Keratinocyte (primary cell): ENCODE measurements around the gene MEGF8.

Experiments used
- CTCF ChIP-seq, 3 experiments: IDR thresholded peaks in 1 of 3; conservative IDR thresholded peaks in 1 of 3; optimal IDR thresholded peaks in 1 of 3; 2 replicates in 2 of 3; 3 replicates in 1 of 3; pipeline versions ENCODE3 to v1.5.1; 2011; ENCODE audit warnings: low read length in 3 of 3, mild to moderate bottlenecking in 3 of 3, moderate library complexity in 2 of 3, control low read depth in 1 of 3, inconsistent platforms in 1 of 3; ENCODE audit not compliant: insufficient read depth in 2 of 3; ENCODE audit errors: extremely low read depth in 1 of 3
- EZH2 ChIP-seq: IDR thresholded peaks from one replicate; pipeline ENCODE4 v1.6.1; 2012; ENCODE audit warnings: inconsistent platforms, mild to moderate bottlenecking, low read length, moderate library complexity

- TF ChIP-seq CTCF (optimal IDR thresholded peaks at IDR 0.05 in 1 of 3, IDR thresholded peaks at IDR 0.05 in 1 of 3, conservative IDR thresholded peaks at IDR 0.05 in 1 of 3; ENCODE audit: extremely low read depth in 1 of 3, insufficient read depth in 2 of 3, low read length in 3 of 3) (peak; percentile 45 to 54 (median 51)), EZH2 (no peak)
Measured at GRCh38 chr19:42290523-42291434, 34.7 kb upstream of the MEGF8 start.
